ENCODE results near the gene LNPK. TPM values are rescaled to one million over a fixed set of nuclear protein-coding genes. Genes with fewer than 3 reads are reported as not detected.

Gene LNPK
- total RNA-seq, 4 donors from 2014 or later, result 23.0 to 84.4 (median 50.1) TPM

DNA sequence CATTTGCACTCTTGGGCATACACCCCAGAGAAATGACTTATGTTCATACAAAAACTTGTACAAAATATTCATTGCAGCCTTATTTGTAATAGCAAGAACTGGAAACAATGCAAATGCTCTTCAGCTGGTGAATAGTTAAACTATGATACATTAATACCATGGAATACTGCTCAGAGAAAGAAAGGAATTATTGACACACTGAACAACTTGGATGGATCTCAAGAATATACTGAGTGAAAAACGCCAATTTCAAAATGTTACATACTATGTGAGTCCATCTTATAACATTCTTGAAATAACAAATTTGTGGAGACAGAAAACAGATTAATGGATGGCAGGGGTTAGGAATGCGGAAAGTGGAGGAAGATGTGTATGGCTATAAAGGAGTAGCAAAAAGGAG lies 17.2 kb downstream of the LNPK start:
- in situ Hi-C loops (cut with MboI; ENCODE audit: low sequenced_read_pairs in 4 of 4), result no loop called here
- Histone ChIP-seq H3K4me3 (no peak overlapping the region), H3K36me3 (peaks cover 0 to 17% of the 10 kb centered on the region in 2 donors), H3K4me1 (no peaks in the 10 kb centered on the region), H3K27ac (no peak overlapping the region), H3K27me3 (no peaks in the 10 kb centered on the region), H3K9me3 (no peaks in the 10 kb centered on the region)
- no peak for DNase-seq
- no peak for TF ChIP-seq POLR2A (IDR thresholded peaks at IDR 0.05)
- TF ChIP-seq, protein P1, sequence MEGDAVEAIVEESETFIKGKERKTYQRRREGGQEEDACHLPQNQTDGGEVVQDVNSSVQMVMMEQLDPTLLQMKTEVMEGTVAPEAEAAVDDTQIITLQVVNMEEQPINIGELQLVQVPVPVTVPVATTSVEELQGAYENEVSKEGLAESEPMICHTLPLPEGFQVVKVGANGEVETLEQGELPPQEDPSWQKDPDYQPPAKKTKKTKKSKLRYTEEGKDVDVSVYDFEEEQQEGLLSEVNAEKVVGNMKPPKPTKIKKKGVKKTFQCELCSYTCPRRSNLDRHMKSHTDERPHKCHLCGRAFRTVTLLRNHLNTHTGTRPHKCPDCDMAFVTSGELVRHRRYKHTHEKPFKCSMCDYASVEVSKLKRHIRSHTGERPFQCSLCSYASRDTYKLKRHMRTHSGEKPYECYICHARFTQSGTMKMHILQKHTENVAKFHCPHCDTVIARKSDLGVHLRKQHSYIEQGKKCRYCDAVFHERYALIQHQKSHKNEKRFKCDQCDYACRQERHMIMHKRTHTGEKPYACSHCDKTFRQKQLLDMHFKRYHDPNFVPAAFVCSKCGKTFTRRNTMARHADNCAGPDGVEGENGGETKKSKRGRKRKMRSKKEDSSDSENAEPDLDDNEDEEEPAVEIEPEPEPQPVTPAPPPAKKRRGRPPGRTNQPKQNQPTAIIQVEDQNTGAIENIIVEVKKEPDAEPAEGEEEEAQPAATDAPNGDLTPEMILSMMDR (IDR thresholded peaks at IDR 0.05 in 4 of 5, conservative IDR thresholded peaks at IDR 0.05 in 1 of 5), result no peak
- intact Hi-C loops (cut with DNase I; ENCODE audit: low total_unique reads), result no loop called here
- no peak for ATAC-seq

DNA sequence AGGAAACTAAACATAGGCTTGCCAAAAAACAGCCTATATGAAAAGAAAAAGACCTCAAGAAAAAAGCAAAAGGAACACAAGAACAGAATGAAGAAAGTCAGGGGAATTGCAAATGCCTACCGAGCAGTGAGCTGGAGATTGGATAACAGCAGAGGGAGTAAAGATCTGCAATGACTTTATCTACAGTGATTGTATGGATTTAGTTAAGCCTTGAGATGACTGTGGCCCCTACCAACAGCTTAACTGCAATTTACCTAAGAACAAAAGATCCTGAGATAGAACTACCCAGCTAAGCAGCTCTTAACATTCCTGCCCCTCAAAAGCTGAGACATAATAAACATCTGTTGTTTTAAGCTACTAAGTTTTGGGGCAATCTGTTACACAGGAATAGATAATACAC lies 20.5 kb downstream of the LNPK start:
- no peak for ATAC-seq
- no peaks in the 10 kb centered on the region for H3K4me1 ChIP-seq
- peaks cover 4 to 23% of the 10 kb centered on the region in 2 donors for H3K36me3 ChIP-seq
- in situ Hi-C loops (cut with MboI; ENCODE audit: low sequenced_read_pairs in 4 of 4) (no loop called here), intact Hi-C loops (cut with DNase I; ENCODE audit: low total_unique reads) (no loop called here)
- no peaks in the 10 kb centered on the region for H3K27me3 ChIP-seq
- H3K9me3 ChIP-seq, result no peaks in the 10 kb centered on the region
- no peak overlapping the region for H3K27ac ChIP-seq
- no peak for TF ChIP-seq POLR2A (IDR thresholded peaks at IDR 0.05)
- TF ChIP-seq, protein P1 (IDR thresholded peaks at IDR 0.05 in 4 of 5, conservative IDR thresholded peaks at IDR 0.05 in 1 of 5), result no peak
- H3K4me3 ChIP-seq, result no peak overlapping the region
- no peak for DNase-seq

DNA sequence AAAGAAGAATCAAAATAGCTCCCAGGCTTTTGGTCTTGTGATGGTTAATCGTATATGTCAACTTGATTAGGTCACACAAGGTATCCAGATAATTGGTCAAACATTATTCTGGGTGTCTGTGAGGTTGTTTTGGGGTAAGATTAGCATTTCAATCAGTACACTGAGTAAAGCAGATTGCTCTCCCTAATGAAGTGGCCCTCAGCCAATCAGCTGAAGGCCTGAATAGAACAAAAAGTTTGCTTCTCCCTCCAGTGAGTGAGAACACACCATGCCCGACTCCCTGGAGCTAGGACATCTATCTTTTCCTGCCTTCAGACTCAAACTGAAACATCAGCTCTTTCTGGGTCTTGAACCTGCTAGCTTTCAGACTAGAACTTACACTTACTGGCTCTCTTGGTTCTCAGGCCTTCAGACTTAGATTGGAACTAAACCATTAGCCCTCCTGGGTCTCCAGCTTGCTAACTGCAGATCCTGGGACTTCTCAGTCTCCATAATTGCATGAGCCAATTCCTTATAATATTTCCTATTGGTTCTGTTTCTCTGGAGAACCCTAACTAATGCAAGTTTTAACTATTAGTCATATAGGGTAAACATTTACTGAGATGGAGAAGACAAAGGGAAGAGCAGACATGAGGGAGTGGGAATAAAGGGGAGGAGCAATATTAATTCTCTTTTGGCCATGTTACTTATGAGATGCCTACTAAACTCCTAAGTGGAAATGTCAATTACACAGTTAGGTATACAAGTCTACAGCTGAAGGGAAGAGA lies 25.5 kb downstream of the LNPK start:
- no peaks in the 10 kb centered on the region for H3K4me1 ChIP-seq
- no peaks in the 10 kb centered on the region for H3K9me3 ChIP-seq
- intact Hi-C loops (cut with DNase I; ENCODE audit: low total_unique reads), result no loop called here
- peaks cover 4 to 53% of the 10 kb centered on the region in 2 donors for H3K36me3 ChIP-seq
- in situ Hi-C loops (cut with MboI; ENCODE audit: low sequenced_read_pairs in 4 of 4), result no loop called here
- H3K4me3 ChIP-seq, result no peak overlapping the region
- no peak for ATAC-seq
- H3K27me3 ChIP-seq, result no peaks in the 10 kb centered on the region
- H3K27ac ChIP-seq, result no peak overlapping the region
- DNase-seq, result no peak
- no peak for TF ChIP-seq POLR2A (IDR thresholded peaks at IDR 0.05)
- TF ChIP-seq, protein P1 (IDR thresholded peaks at IDR 0.05 in 4 of 5, conservative IDR thresholded peaks at IDR 0.05 in 1 of 5), result no peak

DNA sequence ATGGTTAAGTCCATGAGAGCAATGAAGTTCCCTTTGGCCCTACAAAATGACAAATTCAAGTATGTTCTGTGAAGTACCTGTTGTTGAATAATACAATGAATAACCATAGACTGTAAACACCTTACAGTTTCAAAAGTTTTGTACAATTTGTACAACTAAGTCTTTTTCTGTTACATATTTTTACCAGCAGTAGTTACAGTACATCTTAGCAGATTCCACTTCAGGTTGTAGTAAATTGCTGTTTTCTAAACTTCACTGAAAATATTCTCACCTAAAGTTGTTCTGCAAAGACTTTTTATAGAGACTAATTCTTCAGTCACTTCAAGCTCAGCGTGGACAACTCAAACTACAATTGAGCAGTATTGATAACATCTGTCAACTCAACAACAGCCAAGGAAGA lies 28.7 kb downstream of the LNPK start:
- H3K27me3 ChIP-seq, result no peaks in the 10 kb centered on the region
- in situ Hi-C loops (cut with MboI; ENCODE audit: low sequenced_read_pairs in 4 of 4) (no loop called here), intact Hi-C loops (cut with DNase I; ENCODE audit: low total_unique reads) (no loop called here)
- H3K4me1 ChIP-seq, result no peaks in the 10 kb centered on the region
- no peak overlapping the region for H3K4me3 ChIP-seq
- peaks cover 3 to 41% of the 10 kb centered on the region in 2 donors for H3K36me3 ChIP-seq
- DNase-seq (no peak), ATAC-seq (no peak)
- H3K27ac ChIP-seq, result no peak overlapping the region
- no peak for TF ChIP-seq POLR2A (IDR thresholded peaks at IDR 0.05)
- H3K9me3 ChIP-seq, result no peaks in the 10 kb centered on the region

DNA sequence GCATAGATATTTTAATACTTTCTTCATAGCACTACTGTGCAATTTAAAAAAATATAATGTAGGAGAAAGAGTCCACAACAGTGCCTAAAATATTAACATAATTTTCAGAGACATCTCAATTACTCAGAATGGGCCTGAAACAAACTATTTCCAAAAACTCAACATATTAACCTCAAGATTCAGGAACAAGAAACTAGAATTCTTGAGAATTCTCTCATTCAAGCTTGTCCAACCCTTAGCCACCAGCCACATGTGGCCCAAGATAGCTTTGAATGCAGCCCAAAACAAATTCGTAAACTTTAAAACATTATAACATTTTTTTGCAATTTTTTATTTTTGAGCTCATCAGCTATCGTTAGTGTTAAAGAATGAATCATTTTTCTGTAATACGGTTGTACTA lies 35.2 kb downstream of the LNPK start:
- ATAC-seq (no peak), DNase-seq (no peak)
- Histone ChIP-seq H3K9me3 (no peaks in the 10 kb centered on the region), H3K27me3 (no peaks in the 10 kb centered on the region), H3K4me3 (no peak overlapping the region), H3K27ac (no peak overlapping the region), H3K4me1 (no peaks in the 10 kb centered on the region), H3K36me3 (peaks cover 0 to 29% of the 10 kb centered on the region in 2 donors)
- intact Hi-C loops (cut with DNase I; ENCODE audit: low total_unique reads), result no loop called here
- TF ChIP-seq, protein P1 (IDR thresholded peaks at IDR 0.05 in 4 of 5, conservative IDR thresholded peaks at IDR 0.05 in 1 of 5), result no peak
- TF ChIP-seq POLR2A (IDR thresholded peaks at IDR 0.05), result no peak
- in situ Hi-C loops (cut with MboI; ENCODE audit: low sequenced_read_pairs in 4 of 4), result no loop called here

Measured in gastrocnemius medialis (tissue), 4 donors.